ENCODE measurements around the gene TSGA10IP. TPM values are rescaled to one million over a fixed set of nuclear protein-coding genes. Genes with fewer than 3 reads are reported as not detected.

TSGA10IP gene
- total RNA-seq, 2 donors from 2014 or later, result 0.97 to 5.6 TPM

DNA sequence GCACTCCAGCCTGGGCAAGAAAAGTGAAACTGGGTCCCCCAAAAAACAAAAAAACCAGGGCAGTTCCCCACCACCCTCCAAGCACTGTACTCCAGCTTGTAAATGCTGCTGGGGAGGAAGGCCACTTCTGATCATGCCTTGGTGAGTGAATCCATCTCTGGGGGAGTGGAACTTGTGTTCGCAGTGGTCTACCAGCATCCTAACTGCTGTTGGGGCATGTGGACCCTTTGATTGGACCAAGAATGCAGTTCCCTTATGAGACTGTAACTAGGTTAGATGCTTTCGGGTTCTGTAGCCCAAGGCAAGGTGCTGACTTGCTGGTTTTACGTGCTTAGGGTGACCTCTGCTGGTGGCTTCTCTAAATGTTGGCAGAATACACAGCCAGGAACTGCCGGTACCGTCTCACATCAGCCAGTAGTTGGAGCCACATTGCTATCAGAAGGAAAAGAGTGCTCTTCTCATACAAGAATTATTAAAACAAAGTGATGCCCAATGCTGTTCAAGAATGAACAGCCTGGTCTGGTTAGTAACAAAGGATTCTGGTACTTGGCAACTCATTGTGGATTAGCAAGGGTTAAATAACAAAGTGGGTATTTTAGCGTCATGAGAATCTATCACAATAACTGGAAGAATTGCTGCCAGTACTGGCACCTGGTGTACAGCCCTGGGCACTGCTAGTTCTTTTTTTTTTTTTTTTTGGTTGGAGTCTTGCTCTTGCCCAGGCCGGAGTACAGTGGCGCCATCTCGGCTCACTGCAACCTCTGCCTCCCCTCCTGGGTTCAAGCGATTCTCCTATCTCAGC, 43.7 kb downstream of the TSGA10IP start:
- Histone ChIP-seq H3K4me1 (ENCODE audit: control insufficient read depth, insufficient read depth, low read length) (no peaks in the 10 kb centered on the region), H3K9me3 (ENCODE audit: control insufficient read depth, low read length) (no peaks in the 10 kb centered on the region), H3K27me3 (ENCODE audit: control insufficient read depth, insufficient read depth, low read length, poor library complexity, severe bottlenecking) (no peaks in the 10 kb centered on the region), H3K27ac (ENCODE audit: low read depth, low read length) (no peak overlapping the region), H3K36me3 (ENCODE audit: control insufficient read depth, insufficient read depth, low read length) (peaks cover 4% of the 10 kb centered on the region), H3K4me3 (ENCODE audit: low read length) (no peak overlapping the region), H3K9ac (ENCODE audit: extremely low read depth, low read length, poor library complexity, severe bottlenecking) (no peak overlapping the region)
- DNase-seq, result peak; percentile 97
- no peaks in the 10 kb centered on the region for H3K27me3 Mint-ChIP-seq (ENCODE audit: insufficient read depth)
- H3K9me3 Mint-ChIP-seq, result no peaks in the 10 kb centered on the region
- 30 to 58% methylated on average over 6 to 10 of the region's 10 CpGs for WGBS, 2 experiments (ENCODE audit: insufficient coverage in 1 of 2, insufficient read length in 1 of 2)
- peaks cover 11% of the 10 kb centered on the region for H3K36me3 Mint-ChIP-seq (ENCODE audit: low read depth)
- no peak overlapping the region for H3K4me3 Mint-ChIP-seq
- TF ChIP-seq, protein P1, sequence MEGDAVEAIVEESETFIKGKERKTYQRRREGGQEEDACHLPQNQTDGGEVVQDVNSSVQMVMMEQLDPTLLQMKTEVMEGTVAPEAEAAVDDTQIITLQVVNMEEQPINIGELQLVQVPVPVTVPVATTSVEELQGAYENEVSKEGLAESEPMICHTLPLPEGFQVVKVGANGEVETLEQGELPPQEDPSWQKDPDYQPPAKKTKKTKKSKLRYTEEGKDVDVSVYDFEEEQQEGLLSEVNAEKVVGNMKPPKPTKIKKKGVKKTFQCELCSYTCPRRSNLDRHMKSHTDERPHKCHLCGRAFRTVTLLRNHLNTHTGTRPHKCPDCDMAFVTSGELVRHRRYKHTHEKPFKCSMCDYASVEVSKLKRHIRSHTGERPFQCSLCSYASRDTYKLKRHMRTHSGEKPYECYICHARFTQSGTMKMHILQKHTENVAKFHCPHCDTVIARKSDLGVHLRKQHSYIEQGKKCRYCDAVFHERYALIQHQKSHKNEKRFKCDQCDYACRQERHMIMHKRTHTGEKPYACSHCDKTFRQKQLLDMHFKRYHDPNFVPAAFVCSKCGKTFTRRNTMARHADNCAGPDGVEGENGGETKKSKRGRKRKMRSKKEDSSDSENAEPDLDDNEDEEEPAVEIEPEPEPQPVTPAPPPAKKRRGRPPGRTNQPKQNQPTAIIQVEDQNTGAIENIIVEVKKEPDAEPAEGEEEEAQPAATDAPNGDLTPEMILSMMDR (conservative IDR thresholded peaks at IDR 0.05), result peak; percentile 99
- no peaks in the 10 kb centered on the region for H3K4me1 Mint-ChIP-seq
- H3K27ac Mint-ChIP-seq, result no peak overlapping the region

DNA sequence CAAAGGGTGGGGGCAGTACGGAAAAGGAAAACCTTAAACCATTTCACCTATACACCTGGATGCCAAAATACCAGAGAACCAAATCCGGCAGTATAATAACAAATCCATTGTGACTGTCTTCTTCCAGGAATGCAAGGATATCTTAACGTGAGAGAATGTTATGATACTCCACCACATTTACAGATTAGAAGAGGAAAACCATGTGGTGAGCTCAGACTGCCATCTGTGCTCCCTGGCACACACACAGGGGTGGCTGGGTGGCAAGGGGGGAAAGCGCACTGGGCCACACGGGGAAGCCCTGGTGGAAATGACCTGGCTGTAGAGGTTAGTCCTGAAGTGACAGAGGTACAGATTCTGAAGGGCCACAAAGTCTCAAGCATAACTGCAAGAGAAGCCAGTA, 46.8 kb downstream of the TSGA10IP start:
- Histone ChIP-seq H3K27me3 (ENCODE audit: control insufficient read depth, insufficient read depth, low read length, poor library complexity, severe bottlenecking) (no peaks in the 10 kb centered on the region), H3K4me3 (ENCODE audit: low read length) (no peak overlapping the region), H3K36me3 (ENCODE audit: control insufficient read depth, insufficient read depth, low read length) (peaks cover 14% of the 10 kb centered on the region), H3K9ac (ENCODE audit: extremely low read depth, low read length, poor library complexity, severe bottlenecking) (no peak overlapping the region), H3K27ac (ENCODE audit: low read depth, low read length) (no peak overlapping the region), H3K4me1 (ENCODE audit: control insufficient read depth, insufficient read depth, low read length) (no peaks in the 10 kb centered on the region), H3K9me3 (ENCODE audit: control insufficient read depth, low read length) (no peaks in the 10 kb centered on the region)
- Mint-ChIP-seq H3K27ac (no peak overlapping the region), H3K9me3 (no peaks in the 10 kb centered on the region), H3K27me3 (ENCODE audit: insufficient read depth) (no peaks in the 10 kb centered on the region), H3K4me1 (no peaks in the 10 kb centered on the region), H3K4me3 (no peak overlapping the region), H3K36me3 (ENCODE audit: low read depth) (peaks cover 19% of the 10 kb centered on the region)
- no peak for DNase-seq
- WGBS, 2 experiments (ENCODE audit: insufficient coverage in 1 of 2, insufficient read length in 1 of 2), result 94 to 96% methylated on average over 3 to 5 of the region's 5 CpGs
- TF ChIP-seq, protein P1 (conservative IDR thresholded peaks at IDR 0.05), result no peak

DNA sequence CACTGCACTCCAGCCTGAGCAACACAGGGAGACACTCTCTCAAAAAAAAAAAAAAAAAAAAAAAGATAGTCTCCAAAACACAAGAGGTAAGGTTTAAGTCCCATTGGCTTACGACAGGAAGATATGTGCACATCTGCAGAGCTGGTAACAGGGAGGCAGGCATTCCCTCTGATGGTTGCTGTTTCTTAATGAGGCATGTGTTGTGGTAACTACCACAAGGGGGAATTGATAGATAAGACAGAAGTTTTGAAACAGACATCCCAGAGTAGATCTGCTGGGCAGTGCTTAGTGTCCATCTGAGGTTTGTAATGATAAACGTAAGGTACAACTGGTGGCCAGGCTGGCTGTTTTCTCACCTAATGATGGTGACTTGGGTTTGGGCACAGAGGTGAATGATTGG, 52.0 kb downstream of the TSGA10IP start:
- DNase-seq, result no peak
- no peak overlapping the region for H3K4me3 Mint-ChIP-seq
- H3K27ac Mint-ChIP-seq, result no peak overlapping the region
- H3K9me3 Mint-ChIP-seq, result no peaks in the 10 kb centered on the region
- Histone ChIP-seq H3K9me3 (ENCODE audit: control insufficient read depth, low read length) (no peaks in the 10 kb centered on the region), H3K4me3 (ENCODE audit: low read length) (no peak overlapping the region), H3K4me1 (ENCODE audit: control insufficient read depth, insufficient read depth, low read length) (peaks cover 6% of the 10 kb centered on the region), H3K36me3 (ENCODE audit: control insufficient read depth, insufficient read depth, low read length) (peaks cover 44% of the 10 kb centered on the region), H3K27me3 (ENCODE audit: control insufficient read depth, insufficient read depth, low read length, poor library complexity, severe bottlenecking) (no peaks in the 10 kb centered on the region), H3K9ac (ENCODE audit: extremely low read depth, low read length, poor library complexity, severe bottlenecking) (no peak overlapping the region), H3K27ac (ENCODE audit: low read depth, low read length) (no peak overlapping the region)
- H3K4me1 Mint-ChIP-seq, result peaks cover 4% of the 10 kb centered on the region
- WGBS, 2 experiments (ENCODE audit: insufficient coverage in 1 of 2, insufficient read length in 1 of 2), result 97 to 100% methylated on average over 1 to 2 of the region's 2 CpGs
- H3K27me3 Mint-ChIP-seq (ENCODE audit: insufficient read depth), result no peaks in the 10 kb centered on the region
- TF ChIP-seq, protein P1 (conservative IDR thresholded peaks at IDR 0.05), result no peak
- peaks cover 44% of the 10 kb centered on the region for H3K36me3 Mint-ChIP-seq (ENCODE audit: low read depth)
